ENCODE results near the gene CDHR1. TPM values are rescaled to one million over a fixed set of nuclear protein-coding genes. Genes with fewer than 3 reads are reported as not detected.

Gene CDHR1
- total and polyA plus RNA-seq, 7 donors = 0.27 to 26.6 (median 2.4) TPM

- Histone ChIP-seq H3K36me3 (no peaks in the 10 kb centered on the region), H3K9me3 (no peaks in the 10 kb centered on the region), H3K4me1 (no peaks in the 10 kb centered on the region), H3K27me3 (no peaks in the 10 kb centered on the region), H3K4me3 (no peak overlapping the region), H3K27ac (no peak overlapping the region)
- 36 to 74% methylated on average over 9 of the region's 9 CpGs for WGBS, 2 donors
- intact Hi-C loops (cut with DNase I) = no loop called here
- TF ChIP-seq POLR2A (IDR thresholded peaks at IDR 0.05) (no peak), EP300 (IDR thresholded peaks at IDR 0.05) (no peak), CTCF (IDR thresholded peaks at IDR 0.05) (no peak), POLR2AphosphoS5 (IDR thresholded peaks at IDR 0.05) (no peak)
- DNase-seq = no peak
Observed at GRCh38 chr10:84172467-84173356, 21.6 kb upstream of the CDHR1 start.

GRCh38 chr10:84173501-84173929, 20.8 kb upstream of the CDHR1 start, which contains the start of gene GPR15LG:
Gene GPR15LG (plus strand): TSS chr10:84173801. CDS start chr10:84173852, 51 bp downstream.
- no peak for DNase-seq
- intact Hi-C loops (cut with DNase I) = no loop called here
- Histone ChIP-seq H3K9me3 (no peaks in the 10 kb centered on the region), H3K36me3 (no peaks in the 10 kb centered on the region), H3K4me1 (no peaks in the 10 kb centered on the region), H3K4me3 (no peak within 1 kb of the TSS), H3K27ac (peak within 1 kb of the TSS in 1 of 4 donors; percentile 6), H3K27me3 (no peaks in the 10 kb centered on the region)
- WGBS, 2 donors = 17 to 54% methylated on average over 2 of the region's 2 CpGs
- TF ChIP-seq CTCF (IDR thresholded peaks at IDR 0.05) (no peak), EP300 (IDR thresholded peaks at IDR 0.05) (no peak), POLR2A (IDR thresholded peaks at IDR 0.05) (peak in 1 of 2 donors; percentile 48), POLR2AphosphoS5 (IDR thresholded peaks at IDR 0.05) (peak in 1 of 4 donors; percentile 52)

- TF ChIP-seq POLR2AphosphoS5 (IDR thresholded peaks at IDR 0.05) (no peak), EP300 (IDR thresholded peaks at IDR 0.05) (no peak), POLR2A (IDR thresholded peaks at IDR 0.05) (no peak), CTCF (IDR thresholded peaks at IDR 0.05) (no peak)
- intact Hi-C loops (cut with DNase I) = no loop called here
- no peaks in the 10 kb centered on the region for H3K27me3 ChIP-seq
Observed at GRCh38 chr10:84175436-84175835, 18.9 kb upstream of the CDHR1 start.

GRCh38 chr10:84176351-84176750, 18.0 kb upstream of the CDHR1 start:
- no peak for DNase-seq
- H3K4me3 ChIP-seq = no peak overlapping the region

More at GRCh38 chr10:84175436-84175835, 18.9 kb upstream of the CDHR1 start:
- DNase-seq = no peak
- H3K27ac ChIP-seq = no peak overlapping the region
- 24 to 78% methylated on average over 6 of the region's 6 CpGs for WGBS, 2 donors
- H3K9me3 ChIP-seq = no peaks in the 10 kb centered on the region
- H3K36me3 ChIP-seq = no peaks in the 10 kb centered on the region
- no peak overlapping the region for H3K4me3 ChIP-seq
- H3K4me1 ChIP-seq = no peaks in the 10 kb centered on the region

More at GRCh38 chr10:84176351-84176750, 18.0 kb upstream of the CDHR1 start:
- H3K4me1 ChIP-seq = no peaks in the 10 kb centered on the region
- H3K36me3 ChIP-seq = no peaks in the 10 kb centered on the region
- no peak overlapping the region for H3K27ac ChIP-seq
- no peaks in the 10 kb centered on the region for H3K9me3 ChIP-seq
- H3K27me3 ChIP-seq = no peaks in the 10 kb centered on the region
- WGBS, 2 donors = 57 to 81% methylated on average over 4 of the region's 4 CpGs
- intact Hi-C loops (cut with DNase I) = no loop called here
- TF ChIP-seq POLR2AphosphoS5 (IDR thresholded peaks at IDR 0.05) (no peak), CTCF (IDR thresholded peaks at IDR 0.05) (no peak), EP300 (IDR thresholded peaks at IDR 0.05) (no peak), POLR2A (IDR thresholded peaks at IDR 0.05) (no peak)
